GM10266 (cell line): ENCODE data around the gene GSPT1.
"Not testable (repeated sequence)": the region's sequence is repeated elsewhere in the genome, so short reads cannot be mapped to it uniquely, and the experiment has no call there.

Experiments used
- DNase-seq: peaks from one replicate; pipeline ENCODE4 v3.0.0; 2012; ENCODE audit errors: extremely low spot score
- CTCF ChIP-seq: IDR thresholded peaks from 2 replicates; pipeline ENCODE4 v1.5.1; 2012; ENCODE audit warnings: mild to moderate bottlenecking, low read depth; ENCODE audit not compliant: control insufficient read depth, insufficient read depth; ENCODE audit errors: missing control alignments

GSPT1 gene

DNA sequence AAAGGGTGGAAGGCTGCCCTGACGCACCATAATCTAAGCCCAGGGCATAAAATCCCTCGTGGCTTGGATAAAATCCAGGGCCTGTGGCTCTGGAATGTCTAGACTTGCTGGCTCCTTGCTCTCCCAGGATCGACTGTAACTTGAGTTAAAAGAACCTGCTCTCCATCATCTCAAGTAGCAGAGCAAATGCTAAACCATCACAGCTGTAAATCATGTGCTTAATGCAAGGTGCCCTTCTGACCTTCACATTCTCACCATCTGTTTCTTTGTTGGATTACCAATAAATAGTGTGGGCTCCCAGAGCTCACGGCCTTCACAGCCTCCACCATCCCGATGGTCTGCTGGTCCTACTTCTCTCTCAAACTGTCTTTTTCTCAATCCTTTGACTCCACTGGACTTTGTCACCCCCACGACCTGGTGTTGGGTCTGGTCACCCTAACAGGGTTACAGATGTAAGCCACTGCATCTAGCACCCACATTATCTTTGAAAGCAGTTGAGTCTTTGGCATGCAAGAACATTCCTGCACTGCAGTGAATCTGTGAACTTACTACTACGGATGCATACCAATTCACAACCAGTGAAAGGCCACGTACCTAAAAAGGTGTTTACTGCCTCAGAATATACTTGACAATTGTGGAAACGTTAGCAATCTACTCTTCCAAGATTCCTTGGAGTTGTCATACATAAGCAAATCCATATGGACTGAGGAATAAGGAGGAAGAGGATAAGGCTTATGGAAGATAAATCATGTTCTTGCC, 79.7 kb downstream of the GSPT1 start:
- DNase-seq = no peak

DNA sequence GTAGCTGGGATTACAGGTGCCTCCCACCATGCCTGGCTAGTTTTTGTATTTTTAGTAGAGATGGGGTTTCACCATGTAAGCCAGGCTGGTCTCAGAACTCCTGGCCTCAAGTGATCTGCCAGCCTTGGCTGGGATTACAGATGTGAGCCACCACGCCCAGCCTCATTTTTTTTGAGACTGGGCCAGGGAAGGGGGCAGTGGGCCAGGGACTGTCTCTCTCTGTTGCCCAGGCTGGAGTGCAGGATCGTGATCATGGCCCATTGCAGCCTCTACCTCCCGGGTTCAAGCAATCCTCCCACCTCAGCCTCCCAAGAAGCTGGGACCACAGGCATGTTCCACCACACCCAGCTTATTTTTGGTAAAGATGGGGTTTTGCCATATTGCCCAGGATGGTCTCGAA, 80.4 kb downstream of the GSPT1 start:
- DNase-seq = no peak
- TF ChIP-seq CTCF = no peak

More for the DNA sequence above, 79.7 kb downstream of the GSPT1 start:
- TF ChIP-seq CTCF = no peak

DNA sequence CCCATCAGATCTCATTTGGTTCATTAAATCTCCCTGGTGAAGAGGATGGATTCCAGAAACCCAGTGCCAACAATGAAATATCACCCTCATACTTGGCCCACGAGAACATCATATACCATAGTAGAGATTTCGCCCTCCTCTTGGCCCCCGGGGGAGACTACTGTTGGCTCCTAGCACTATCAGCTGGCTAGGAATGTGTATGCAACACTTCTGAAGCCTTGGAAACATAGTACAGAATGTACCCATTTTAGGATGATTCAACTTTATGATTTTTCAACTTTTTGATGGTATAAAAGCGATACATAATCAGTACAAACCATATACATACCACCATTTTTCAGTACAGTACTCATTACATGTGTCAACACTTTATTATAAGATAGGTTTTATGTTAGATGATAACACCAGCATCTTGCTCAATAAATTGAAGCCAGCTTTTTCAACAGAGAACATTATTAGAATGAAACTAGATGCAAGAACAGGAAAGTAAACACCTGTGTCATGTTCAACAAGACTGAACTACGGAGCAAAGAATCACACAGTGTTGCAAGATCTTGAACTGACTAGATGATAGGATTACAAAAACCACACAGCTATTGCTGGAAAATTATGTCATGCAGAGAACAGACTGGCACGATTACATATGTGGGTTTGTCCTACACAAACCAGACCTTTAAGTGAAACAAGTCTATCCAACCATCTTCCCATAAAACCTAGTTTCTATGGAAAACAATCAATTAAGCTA, 81.6 kb downstream of the GSPT1 start:
- DNase-seq = no peak
- no peak for TF ChIP-seq CTCF

GRCh38 chr16:11828696-11829095, 87.1 kb downstream of the GSPT1 start:
- TF ChIP-seq CTCF = no peak
- DNase-seq = no peak

DNA sequence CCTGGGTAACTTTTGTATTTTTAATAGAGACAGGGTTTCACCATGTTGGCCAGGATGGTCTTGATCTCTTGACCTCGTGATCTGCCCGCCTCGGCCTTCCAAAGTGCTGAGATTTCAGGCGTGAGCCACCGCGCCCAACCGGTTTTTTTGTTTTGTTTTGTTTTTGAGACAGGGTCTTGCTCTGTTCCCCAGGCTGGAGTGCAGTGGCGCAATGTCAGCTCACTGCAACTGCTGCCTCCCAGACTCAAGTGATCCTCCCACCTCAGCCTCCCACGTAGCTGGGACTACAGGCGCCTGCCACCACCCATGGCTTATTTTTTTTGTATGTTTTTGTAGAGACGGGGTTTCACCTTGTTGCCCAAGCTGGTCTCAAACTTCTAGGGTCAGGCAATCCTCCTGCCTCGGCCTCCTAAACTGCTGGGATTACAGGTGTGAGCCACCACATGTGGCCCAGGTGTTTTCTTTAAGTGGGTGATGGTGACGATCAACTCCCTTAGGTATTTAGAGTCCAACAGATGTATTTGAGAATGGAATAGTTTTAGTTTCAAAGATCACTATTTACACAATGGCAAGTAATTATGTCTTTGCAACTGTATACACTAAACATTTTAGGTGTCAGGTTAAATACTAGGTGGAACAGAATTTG, 90.1 kb downstream of the GSPT1 start:
- not testable (repeated sequence) for DNase-seq

GRCh38 chr16:11824362-11824761, 91.4 kb downstream of the GSPT1 start:
- DNase-seq = no peak
- TF ChIP-seq CTCF = no peak

DNA sequence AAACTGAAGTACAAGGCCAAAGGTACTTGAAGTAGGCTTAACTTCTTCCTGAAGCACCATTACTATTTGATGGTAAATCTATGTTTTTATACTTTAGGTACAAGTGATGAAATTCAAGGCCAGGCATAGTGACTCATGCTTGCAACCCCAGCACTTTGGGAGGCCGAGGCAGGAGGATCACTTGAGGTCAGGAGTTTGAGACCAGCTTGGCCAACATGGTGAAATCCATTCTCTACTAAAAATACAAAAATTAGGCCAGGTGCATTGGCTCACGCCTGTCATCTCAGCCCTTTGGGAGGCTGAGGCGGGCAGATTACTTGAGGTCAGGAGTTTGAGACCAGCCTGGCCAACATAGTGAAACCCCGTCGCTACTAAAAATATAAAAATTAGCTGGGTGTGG, 92.1 kb downstream of the GSPT1 start:
- not testable (repeated sequence) for DNase-seq

DNA sequence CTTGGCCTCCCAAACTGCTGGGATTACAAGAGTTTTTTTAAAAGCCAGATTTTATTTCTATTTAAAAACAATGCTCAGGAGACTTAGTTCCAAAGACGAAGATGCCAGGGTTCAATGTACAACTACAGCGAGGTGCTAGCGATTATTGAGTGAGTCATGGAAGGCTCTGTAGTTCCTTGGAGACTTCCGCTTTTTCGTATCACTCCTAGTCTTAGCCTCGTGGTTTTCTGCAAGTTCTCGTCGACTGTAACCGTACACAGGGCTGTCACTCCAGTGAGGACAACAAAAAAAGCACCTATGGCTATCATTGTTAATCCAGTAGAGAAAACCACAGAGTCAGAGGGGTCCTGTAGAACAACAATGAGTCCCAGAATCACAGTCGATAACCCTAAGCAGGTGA, 96.0 kb downstream of the GSPT1 start:
- DNase-seq = no peak
- no peak for TF ChIP-seq CTCF

DNA sequence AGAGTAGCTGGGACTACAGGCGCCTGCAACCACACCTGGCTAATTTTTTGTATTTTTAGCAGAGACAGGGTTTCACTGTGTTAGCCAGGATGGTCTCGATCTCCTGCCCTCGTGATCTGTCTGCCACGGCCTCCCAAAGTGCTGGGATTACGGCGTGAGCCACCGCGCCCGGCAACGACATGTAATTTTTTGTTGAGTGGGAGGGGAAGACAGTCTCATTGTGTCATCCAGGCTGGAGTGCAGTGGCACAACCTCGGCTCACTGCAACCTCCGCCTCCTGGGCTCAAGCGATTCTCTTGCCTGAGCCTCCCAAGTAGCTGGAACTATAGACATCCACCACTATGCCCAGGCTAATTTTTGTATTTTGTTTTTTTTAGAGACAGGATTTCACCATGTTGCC, 96.8 kb downstream of the GSPT1 start:
- not testable (repeated sequence) for DNase-seq
